Measurements from ENCODE around the gene HS3ST3A1.

Gene HS3ST3A1

GRCh38 chr17:13636951-13637350 is 35.2 kb upstream of the HS3ST3A1 start:
- Histone ChIP-seq H3K9me2 (replicated peaks; ENCODE audit: control insufficient read depth, low read length) (no peaks in the 10 kb centered on the region), H3K36me3 (ENCODE audit: control insufficient read depth, low read length) (no peaks in the 10 kb centered on the region), H3K4me2 (ENCODE audit: low read length) (no peak overlapping the region), H3K27me3 (ENCODE audit: control insufficient read depth, low read length) (no peaks in the 10 kb centered on the region), H3K27ac (ENCODE audit: low read depth, low read length) (no peak overlapping the region), H3K4me1 (ENCODE audit: control insufficient read depth, low read length) (no peaks in the 10 kb centered on the region), H4K20me1 (ENCODE audit: control insufficient read depth, insufficient read depth, low read depth, low read length) (no peaks in the 10 kb centered on the region), H3K79me2 (ENCODE audit: control insufficient read depth, low read length) (no peaks in the 10 kb centered on the region), H3F3A (ENCODE audit: control insufficient read depth, insufficient read depth) (no peaks in the 10 kb centered on the region), H3K9me3 (ENCODE audit: control insufficient read depth, insufficient read depth, low read length) (no peaks in the 10 kb centered on the region), H3K4me3 (ENCODE audit: low read length) (no peak overlapping the region)
- TF ChIP-seq EZH2phosphoT487 (IDR thresholded peaks at IDR 0.05; ENCODE audit: borderline replicate concordance, low read length): no peak
- no peak for TF ChIP-seq CTCF (IDR thresholded peaks at IDR 0.05; ENCODE audit: low read depth, low read length, poor library complexity, severe bottlenecking)

GRCh38 chr17:13635951-13636350 is 34.2 kb upstream of the HS3ST3A1 start:
- Histone ChIP-seq H3F3A (ENCODE audit: control insufficient read depth, insufficient read depth) (no peaks in the 10 kb centered on the region), H4K20me1 (ENCODE audit: control insufficient read depth, insufficient read depth, low read depth, low read length) (no peaks in the 10 kb centered on the region), H3K4me1 (ENCODE audit: control insufficient read depth, low read length) (no peaks in the 10 kb centered on the region), H3K9me3 (ENCODE audit: control insufficient read depth, insufficient read depth, low read length) (no peaks in the 10 kb centered on the region), H3K27ac (ENCODE audit: low read depth, low read length) (no peak overlapping the region), H3K27me3 (ENCODE audit: control insufficient read depth, low read length) (no peaks in the 10 kb centered on the region), H3K4me3 (ENCODE audit: low read length) (no peak overlapping the region), H3K9me2 (replicated peaks; ENCODE audit: control insufficient read depth, low read length) (no peaks in the 10 kb centered on the region), H3K36me3 (ENCODE audit: control insufficient read depth, low read length) (no peaks in the 10 kb centered on the region), H3K79me2 (ENCODE audit: control insufficient read depth, low read length) (no peaks in the 10 kb centered on the region), H3K4me2 (ENCODE audit: low read length) (no peak overlapping the region)
- no peak for TF ChIP-seq EZH2phosphoT487 (IDR thresholded peaks at IDR 0.05; ENCODE audit: borderline replicate concordance, low read length)
- TF ChIP-seq CTCF (IDR thresholded peaks at IDR 0.05; ENCODE audit: low read depth, low read length, poor library complexity, severe bottlenecking): no peak

- Histone ChIP-seq H4K20me1 (ENCODE audit: control insufficient read depth, insufficient read depth, low read depth, low read length) (no peaks in the 10 kb centered on the region), H3K4me1 (ENCODE audit: control insufficient read depth, low read length) (no peaks in the 10 kb centered on the region), H3K36me3 (ENCODE audit: control insufficient read depth, low read length) (no peaks in the 10 kb centered on the region), H3K79me2 (ENCODE audit: control insufficient read depth, low read length) (no peaks in the 10 kb centered on the region), H3K27me3 (ENCODE audit: control insufficient read depth, low read length) (no peaks in the 10 kb centered on the region), H3K4me3 (ENCODE audit: low read length) (no peak overlapping the region), H3K4me2 (ENCODE audit: low read length) (no peak overlapping the region), H3K27ac (ENCODE audit: low read depth, low read length) (no peak overlapping the region), H3F3A (ENCODE audit: control insufficient read depth, insufficient read depth) (no peaks in the 10 kb centered on the region), H3K9me3 (ENCODE audit: control insufficient read depth, insufficient read depth, low read length) (no peaks in the 10 kb centered on the region), H3K9me2 (replicated peaks; ENCODE audit: control insufficient read depth, low read length) (no peaks in the 10 kb centered on the region)
- TF ChIP-seq EZH2phosphoT487 (IDR thresholded peaks at IDR 0.05; ENCODE audit: borderline replicate concordance, low read length) (no peak), CTCF (IDR thresholded peaks at IDR 0.05; ENCODE audit: low read depth, low read length, poor library complexity, severe bottlenecking) (no peak)
These were observed 32.3 kb upstream of the HS3ST3A1 start for GRCh38 chr17:13634021-13634420.

GRCh38 chr17:13631529-13631928 is 29.8 kb upstream of the HS3ST3A1 start:
- Histone ChIP-seq H3K27ac (ENCODE audit: low read depth, low read length) (no peak overlapping the region), H3K79me2 (ENCODE audit: control insufficient read depth, low read length) (no peaks in the 10 kb centered on the region), H4K20me1 (ENCODE audit: control insufficient read depth, insufficient read depth, low read depth, low read length) (no peaks in the 10 kb centered on the region), H3K27me3 (ENCODE audit: control insufficient read depth, low read length) (no peaks in the 10 kb centered on the region), H3K9me3 (ENCODE audit: control insufficient read depth, insufficient read depth, low read length) (no peaks in the 10 kb centered on the region), H3F3A (ENCODE audit: control insufficient read depth, insufficient read depth) (no peaks in the 10 kb centered on the region), H3K4me3 (ENCODE audit: low read length) (no peak overlapping the region), H3K36me3 (ENCODE audit: control insufficient read depth, low read length) (no peaks in the 10 kb centered on the region), H3K4me2 (ENCODE audit: low read length) (no peak overlapping the region), H3K4me1 (ENCODE audit: control insufficient read depth, low read length) (no peaks in the 10 kb centered on the region), H3K9me2 (replicated peaks; ENCODE audit: control insufficient read depth, low read length) (no peaks in the 10 kb centered on the region)
- no peak for TF ChIP-seq CTCF (IDR thresholded peaks at IDR 0.05; ENCODE audit: low read depth, low read length, poor library complexity, severe bottlenecking)
- no peak for TF ChIP-seq EZH2phosphoT487 (IDR thresholded peaks at IDR 0.05; ENCODE audit: borderline replicate concordance, low read length)

Data from DOHH2 (cell line).